HG03060 (cell line): ENCODE results near the gene ELOA.
"Not testable (repeated sequence)": the region's sequence is repeated elsewhere in the genome, so short reads cannot be mapped to it uniquely, and the experiment has no call there.

Experiments
- ATAC-seq: cut with Tn5 transposase; IDR thresholded peaks from one replicate; pipeline ENCODE4 v1.9.1; 2021; ENCODE audit warnings: low read depth, moderate number of reproducible peaks; ENCODE audit not compliant: unreplicated experiment

ELOA gene

DNA sequence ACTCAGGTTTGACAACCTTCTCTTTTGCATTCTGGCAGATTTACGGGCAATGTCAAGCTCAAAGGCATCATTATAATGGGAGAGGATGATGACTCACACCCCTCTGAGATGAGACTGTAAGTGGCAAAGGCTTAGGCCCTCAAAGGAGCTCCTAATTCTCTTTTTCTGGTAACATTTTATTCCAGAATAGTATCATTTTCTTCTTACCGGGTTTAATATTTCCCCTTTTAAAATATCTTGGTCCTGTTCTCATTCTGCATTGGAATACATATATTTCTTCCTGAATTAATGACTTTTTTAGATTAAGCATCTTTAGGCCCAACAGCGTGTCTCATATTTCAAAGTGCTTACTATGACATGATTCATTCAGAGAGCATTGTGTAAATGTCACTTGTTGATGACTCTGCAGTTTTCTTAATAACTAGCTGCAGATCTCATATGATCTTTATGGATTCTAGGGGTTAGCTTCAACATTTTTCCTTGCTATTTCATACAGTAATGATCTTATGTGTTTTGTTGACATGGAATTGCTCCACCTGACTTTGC is 36.6 kb downstream of the ELOA start:
- no peak for ATAC-seq

DNA sequence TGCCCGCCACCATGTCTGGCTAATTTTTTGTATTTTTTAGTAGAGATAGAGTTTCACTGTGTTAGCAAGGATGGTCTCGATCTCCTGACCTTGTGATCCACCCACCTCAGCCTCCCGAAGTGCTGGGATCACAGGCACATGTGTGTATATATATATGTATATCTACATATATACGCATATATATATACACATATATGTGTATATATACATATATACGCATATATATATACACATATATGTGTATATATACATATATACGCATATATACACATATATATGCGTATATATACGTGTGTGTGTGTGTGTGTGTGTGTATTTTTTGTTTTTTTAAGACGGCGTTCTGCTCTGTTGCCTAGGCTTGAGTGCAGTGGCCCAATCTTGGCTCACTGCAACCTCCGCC is 39.9 kb downstream of the ELOA start:
- not testable (repeated sequence) for ATAC-seq

DNA sequence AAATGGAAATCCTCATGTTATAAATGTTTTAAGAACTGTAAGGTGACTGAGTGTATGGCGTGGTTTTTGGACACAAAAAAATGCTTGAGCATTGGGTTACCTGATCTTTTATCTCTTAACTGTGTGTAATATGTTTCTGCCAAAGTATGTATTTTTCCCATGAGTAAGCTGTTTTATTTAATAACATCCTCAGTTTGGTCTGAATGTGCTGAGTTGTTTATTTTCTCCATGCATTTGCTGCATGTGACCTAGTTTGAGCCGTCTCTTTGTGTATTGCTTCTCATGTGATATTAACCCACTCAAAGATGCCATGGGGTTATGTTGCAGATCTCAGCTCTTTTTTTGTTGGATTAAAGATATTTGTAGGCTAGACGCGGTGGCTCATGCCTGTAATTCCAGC is 41.6 kb downstream of the ELOA start:
- no peak for ATAC-seq

DNA sequence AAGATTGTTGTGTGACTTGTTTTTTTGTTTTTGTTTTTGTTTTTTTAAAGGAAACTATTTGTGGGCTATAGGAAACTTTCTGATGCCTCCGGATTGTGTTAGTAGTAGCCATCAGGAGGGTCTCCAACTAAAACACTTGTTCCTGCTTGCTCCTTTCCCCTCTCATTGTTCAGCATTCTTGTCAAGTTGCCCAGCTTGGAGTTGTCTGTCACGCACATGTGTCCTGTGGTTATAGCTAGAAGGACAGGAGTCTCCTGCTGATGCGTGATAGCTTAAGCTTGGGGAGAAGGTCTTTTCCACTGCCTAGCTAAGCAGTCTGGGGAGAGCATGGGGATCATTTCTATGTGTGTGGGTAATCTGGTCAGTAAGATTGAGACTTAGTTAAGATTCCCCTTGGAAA is 44.4 kb downstream of the ELOA start:
- no peak for ATAC-seq

DNA sequence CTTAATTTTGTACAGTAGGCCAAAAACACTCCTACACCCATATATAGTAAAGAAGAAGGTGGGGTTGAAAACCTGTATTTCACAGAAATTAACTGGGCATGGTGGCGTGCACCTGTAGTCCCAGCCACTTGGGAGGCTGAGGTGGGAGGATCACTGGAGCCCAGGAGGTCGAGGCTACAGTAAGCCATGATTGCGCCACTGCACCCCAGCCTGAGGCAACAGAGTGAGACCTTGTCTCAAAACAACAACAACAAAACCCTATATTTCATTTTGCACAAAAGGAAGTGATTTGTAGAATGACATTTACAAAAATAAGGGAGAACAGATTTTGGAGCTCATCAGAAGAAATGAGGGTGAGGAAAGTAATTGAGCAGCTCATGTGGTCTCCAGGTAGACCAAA is 45.4 kb downstream of the ELOA start:
- no peak for ATAC-seq

- ATAC-seq = no peak
Observed at GRCh38 chr1:23790696-23791515, 47.6 kb downstream of the ELOA start, which contains the start of gene LYPLA2. Gene LYPLA2 (plus strand): TSS chr1:23791145. CDS start chr1:23792683, 1,538 bp downstream.

DNA sequence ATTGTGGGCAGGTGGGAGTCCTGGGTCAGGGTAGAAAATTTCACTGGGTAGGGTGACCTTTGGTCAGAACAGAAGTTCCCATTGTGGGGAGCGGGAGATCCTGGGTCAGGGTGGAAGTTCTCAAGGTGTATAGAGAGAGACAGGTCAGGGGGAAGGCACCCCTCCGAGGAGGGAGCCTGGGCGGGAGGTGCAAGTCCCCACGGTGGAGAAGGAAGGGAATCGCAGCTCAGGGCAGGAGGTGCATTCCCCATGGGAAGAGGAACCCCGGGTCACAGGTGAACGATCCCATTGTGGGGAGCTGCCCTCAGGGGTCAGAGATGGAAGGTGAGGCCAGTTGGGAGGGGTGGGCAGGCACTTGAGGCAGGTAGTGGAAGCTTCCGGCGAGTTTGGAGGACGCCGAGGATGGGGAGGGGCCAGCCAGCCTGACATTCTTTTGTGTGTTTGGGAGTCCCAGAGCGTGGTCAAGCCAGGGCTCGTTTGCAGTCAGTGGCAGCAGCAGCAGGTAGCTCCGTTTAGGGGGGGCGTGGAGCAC is 48.3 kb downstream of the ELOA start:
- no peak for ATAC-seq

DNA sequence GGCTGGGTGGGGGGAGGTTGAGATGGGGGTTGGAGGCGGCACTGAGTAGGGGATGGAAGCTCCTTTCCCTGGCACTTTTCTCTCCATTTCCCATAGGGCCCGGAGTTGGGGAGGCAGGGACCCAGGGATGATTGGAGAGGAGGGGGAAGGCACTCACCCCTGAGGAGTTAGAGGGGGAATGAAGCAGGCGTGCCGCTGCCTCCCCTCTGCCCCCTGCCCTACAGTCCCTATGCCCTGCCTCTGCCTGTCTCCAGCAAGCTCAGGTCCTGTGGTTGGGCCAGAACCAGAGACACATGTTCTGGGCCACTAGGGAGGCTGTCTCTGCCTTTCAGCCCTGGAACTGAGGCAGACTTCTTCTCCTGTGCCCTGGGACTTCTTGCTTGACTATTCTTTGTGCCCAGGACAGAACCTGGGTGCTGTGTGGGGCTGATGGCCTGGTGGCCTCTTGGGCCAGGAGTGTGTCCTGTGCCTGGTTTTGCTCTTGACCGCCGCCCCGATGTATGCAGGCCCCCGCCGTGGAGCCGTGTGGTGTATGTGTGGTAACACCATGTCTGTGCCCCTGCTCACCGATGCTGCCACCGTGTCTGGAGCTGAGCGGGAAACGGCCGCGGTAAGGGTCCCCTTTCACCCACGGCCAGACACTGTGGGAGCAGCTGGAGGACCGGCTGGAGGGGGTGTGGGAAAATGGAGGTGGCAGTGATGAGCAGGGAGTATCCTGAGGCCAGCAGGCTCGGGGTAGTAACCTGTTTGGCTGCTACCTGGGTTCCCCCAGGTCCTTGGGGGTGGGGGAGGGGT is 49.1 kb downstream of the ELOA start:
- ATAC-seq = no peak

GRCh38 chr1:23793018-23793781 is 49.9 kb downstream of the ELOA start:
- ATAC-seq = no peak

DNA sequence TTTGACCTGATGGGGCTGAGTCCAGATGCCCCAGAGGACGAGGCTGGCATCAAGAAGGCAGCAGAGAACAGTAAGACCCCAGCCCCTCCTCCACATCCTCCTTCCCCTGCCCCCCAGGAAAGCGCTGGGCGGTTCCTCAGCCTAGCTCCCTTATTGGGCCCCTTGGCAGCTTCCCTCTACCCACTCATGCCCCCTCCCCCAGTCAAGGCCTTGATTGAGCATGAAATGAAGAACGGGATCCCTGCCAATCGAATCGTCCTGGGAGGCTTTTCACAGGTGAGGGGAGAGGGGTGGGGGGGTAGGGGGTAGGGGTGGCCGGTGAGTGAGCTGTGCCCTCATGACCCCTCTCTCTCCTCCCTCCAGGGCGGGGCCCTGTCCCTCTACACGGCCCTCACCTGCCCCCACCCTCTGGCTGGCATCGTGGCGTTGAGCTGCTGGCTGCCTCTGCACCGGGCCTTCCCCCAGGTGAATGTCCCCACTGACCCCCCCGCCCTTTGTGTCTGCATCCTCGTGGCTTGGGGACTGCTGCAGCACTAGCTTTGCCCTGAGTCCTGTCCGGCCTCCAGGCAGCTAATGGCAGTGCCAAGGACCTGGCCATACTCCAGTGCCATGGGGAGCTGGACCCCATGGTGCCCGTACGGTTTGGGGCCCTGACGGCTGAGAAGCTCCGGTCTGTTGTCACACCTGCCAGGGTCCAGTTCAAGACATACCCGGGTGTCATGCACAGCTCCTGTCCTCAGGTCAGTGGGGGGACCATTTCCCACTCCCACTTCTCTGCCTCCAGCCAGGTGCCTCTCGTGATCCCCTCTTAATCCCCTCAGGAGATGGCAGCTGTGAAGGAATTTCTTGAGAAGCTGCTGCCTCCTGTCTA is 50.8 kb downstream of the ELOA start:
- no peak for ATAC-seq

- ATAC-seq = not testable (repeated sequence)
Observed at GRCh38 chr1:23794732-23795182, 51.5 kb downstream of the ELOA start.

DNA sequence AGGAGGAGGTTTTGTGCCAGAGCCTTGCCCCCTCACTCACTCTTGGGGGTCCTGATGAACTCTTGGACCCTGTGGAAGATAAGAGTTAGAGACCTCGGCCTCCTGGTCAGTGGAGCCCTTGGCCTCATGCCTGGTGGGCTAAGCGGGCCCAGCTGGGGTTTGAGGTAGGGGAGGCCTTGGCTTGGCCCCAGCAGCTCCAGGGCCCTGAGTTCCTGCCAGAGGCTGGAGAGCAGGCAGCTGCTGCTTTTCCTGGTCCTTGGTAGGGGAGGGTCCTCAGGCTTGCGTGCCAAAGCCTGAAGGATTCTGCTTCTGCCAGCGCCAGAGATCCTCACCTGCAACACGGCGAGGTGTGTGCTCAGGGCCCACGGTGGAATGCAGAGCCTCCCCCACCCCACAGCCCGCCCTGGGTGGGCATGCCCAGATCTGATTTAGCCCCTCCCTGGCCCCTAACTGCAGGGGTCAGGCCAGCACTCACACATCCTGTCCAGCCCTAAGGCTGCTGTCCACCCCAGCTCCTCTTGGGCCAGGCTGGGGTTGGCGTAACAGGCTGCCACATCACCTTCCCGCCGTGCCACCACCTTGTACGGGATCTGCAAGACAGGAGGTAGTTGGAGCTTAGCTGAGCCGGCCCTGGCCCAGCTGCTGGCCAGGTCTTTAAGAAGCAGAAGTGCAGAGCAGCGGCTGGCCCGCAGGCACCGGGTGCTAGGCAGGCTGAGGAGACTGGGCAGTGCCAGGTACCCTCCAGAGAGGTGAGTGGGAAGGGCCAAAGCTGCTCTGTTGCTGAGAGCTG is 52.6 kb downstream of the ELOA start:
- no peak for ATAC-seq

DNA sequence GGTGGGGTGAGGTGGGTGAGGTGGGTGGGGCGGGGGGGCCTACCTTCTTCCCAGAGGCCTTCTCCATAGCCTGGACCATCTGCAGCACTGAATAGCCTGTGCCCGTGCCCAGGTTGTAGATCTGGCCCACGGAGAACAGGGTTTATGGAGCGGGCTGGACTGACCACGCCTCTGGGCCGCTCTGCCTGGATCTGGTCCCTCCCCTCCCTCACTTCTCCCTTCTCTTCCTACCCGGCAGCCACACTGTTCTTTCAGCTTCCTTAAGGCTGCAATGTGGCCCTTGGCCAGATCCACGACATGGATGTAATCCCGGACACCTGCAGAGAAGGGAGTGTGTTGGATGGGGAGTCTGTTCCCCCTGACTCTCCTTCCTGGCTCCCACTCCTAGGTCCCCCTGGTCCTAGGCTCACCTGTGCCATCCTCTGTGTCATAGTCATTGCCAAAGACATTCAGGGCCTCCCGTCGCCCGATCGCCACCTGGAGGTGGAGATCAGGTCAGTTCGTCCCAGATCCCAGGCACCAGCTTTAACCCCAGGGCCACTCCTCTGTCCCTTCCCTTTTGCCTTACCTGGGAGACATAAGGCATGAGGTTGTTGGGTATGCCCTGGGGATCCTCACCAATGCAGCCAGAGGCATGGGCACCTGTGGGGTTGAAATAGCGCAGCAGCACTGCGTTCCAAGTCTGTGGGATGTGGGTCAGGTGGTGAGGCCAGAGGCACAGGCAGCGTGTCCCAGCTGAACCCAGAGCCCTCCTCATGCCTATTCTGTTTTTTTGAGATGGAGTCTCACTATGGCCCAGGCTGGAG is 53.4 kb downstream of the ELOA start:
- ATAC-seq = no peak

DNA sequence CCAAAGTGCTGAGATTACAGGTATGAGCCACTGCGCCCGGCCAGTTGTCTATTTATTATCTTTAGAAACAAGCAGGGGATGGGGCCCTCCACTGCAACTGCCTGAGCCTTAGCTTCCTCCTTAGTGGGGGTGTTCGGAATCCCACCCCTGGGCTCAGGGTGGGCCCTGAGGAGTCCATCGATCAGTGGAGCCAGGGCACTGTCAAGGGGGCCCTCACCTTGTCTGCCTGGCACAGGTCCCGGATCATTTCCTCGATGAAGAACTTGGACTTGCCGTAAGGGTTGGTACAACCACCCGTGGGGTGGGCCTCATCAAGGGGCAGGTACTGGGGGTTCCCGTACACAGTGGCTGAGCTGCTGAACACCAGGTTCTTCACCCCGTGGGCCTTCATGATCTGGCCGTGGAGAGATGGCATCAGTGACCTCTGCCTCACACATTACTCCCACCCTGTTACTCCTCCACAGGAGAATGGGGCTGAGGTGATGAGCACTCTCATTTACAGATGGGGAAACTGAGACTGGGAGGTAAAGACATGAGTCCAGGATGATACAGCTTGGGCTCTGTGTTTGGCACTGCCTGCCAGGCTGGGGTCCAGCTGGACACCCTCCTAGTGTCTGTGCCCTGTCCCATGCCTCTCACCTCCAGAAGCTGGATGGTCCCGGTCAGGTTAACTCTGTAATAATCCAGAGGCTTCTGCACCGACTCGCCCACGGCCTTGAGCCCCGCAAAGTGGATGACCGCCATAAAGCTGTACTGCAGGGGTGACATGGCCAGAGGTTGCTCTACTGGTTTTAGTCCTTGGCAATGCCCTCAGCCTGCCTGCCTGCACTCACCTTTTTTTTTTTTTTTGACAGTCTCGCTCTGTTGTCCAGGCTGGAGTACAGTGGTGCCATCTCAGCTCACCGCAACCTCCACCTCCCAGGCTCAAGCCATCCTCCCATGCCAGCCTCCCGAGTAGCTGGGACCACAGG is 54.5 kb downstream of the ELOA start:
- no peak for ATAC-seq

- ATAC-seq = no peak
Observed at GRCh38 chr1:23798662-23799142, 55.4 kb downstream of the ELOA start.

GRCh38 chr1:23799255-23799569 is 55.9 kb downstream of the ELOA start:
- no peak for ATAC-seq
